HCT116 (cell line): Measurements from ENCODE around the gene TLCD1. TPM values are rescaled to one million over a fixed set of nuclear protein-coding genes. Genes with fewer than 3 reads are reported as not detected.

Experiments
- POLR2A ChIP-seq: IDR thresholded peaks from 2 replicates; pipeline ENCODE4 v1.7.0; 2011; ENCODE audit warnings: borderline replicate concordance; ENCODE audit not compliant: insufficient read depth, insufficient read length; ENCODE audit errors: extremely low read depth
- RAD21 ChIP-seq: IDR thresholded peaks from 2 replicates; pipeline ENCODE4 v1.6.1; 2012; ENCODE audit warnings: low read depth, mild to moderate bottlenecking
- total RNA-seq: library from RNA; stranded (reverse); gene quantifications from one replicate; pipeline ENCODE4 v1.2.1, GENCODE V29; 2021; ENCODE audit not compliant: unreplicated experiment
- TF ChIP-seq, protein P1 (sequence below): IDR thresholded peaks from 2 replicates; pipeline ENCODE4 v1.6.1; 2012; ENCODE audit warnings: low read depth
- TF ChIP-seq, protein P2 (sequence below), 3 experiments: fragments of 200-600 bp in 1 of 3; sonication (generic) in 1 of 3; IDR thresholded peaks in 2 of 3; conservative IDR thresholded peaks in 1 of 3; 2 replicates each; pipeline ENCODE4 v1.5.1; 2012 to 2017; ENCODE audit warnings: low read depth in 2 of 3, low read length in 2 of 3, antibody characterized with exemption in 1 of 3, borderline replicate concordance in 1 of 3, control low read depth in 1 of 3, mild to moderate bottlenecking in 1 of 3, mixed read lengths in 1 of 3, mixed run types in 1 of 3, moderate library complexity in 1 of 3; ENCODE audit not compliant: insufficient read depth in 1 of 3

The TLCD1 gene
- total RNA-seq, 1 experiment from 2014 or later: 28.3 TPM

DNA sequence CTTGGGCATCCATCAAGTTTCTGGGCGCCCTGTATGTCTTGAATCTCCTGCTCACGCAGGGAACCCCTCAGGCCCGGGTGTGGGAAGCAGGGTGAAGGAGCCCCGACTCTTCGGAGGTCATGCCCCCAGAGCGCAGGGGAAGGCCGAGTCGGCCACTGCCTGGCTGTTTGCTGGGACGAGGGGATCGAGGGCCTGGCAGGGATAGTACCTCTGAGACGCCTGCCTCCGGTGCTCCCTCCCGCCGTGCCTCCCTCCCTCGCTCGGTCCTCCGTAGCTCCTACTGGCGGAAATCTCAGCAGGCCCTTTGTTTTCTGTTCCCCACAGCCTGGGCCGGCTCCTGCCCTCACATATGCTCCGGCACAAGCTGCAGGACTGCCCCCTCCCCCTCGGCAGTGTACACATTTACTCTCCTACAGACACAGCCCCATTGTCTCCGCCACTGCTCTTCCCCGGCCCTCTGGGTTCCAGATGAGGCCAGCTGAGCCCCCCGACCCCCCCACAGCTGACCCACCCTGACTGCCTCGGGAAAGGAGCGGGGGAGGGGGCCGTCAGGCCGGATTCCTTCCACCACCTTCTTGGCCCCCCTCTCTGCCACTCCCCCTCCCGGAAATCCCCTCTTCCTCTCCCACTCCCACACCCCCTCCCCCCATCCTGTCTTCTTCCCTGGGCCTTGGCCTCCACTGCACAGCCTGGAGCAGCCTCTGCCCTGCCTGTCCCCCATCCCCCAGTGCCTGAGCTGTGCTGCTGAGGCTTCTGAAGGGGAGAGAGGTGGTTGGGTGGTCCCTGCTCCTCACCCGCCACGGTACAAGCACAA, 19.1 kb upstream of the TLCD1 start (continued):
- TF ChIP-seq, protein P1, sequence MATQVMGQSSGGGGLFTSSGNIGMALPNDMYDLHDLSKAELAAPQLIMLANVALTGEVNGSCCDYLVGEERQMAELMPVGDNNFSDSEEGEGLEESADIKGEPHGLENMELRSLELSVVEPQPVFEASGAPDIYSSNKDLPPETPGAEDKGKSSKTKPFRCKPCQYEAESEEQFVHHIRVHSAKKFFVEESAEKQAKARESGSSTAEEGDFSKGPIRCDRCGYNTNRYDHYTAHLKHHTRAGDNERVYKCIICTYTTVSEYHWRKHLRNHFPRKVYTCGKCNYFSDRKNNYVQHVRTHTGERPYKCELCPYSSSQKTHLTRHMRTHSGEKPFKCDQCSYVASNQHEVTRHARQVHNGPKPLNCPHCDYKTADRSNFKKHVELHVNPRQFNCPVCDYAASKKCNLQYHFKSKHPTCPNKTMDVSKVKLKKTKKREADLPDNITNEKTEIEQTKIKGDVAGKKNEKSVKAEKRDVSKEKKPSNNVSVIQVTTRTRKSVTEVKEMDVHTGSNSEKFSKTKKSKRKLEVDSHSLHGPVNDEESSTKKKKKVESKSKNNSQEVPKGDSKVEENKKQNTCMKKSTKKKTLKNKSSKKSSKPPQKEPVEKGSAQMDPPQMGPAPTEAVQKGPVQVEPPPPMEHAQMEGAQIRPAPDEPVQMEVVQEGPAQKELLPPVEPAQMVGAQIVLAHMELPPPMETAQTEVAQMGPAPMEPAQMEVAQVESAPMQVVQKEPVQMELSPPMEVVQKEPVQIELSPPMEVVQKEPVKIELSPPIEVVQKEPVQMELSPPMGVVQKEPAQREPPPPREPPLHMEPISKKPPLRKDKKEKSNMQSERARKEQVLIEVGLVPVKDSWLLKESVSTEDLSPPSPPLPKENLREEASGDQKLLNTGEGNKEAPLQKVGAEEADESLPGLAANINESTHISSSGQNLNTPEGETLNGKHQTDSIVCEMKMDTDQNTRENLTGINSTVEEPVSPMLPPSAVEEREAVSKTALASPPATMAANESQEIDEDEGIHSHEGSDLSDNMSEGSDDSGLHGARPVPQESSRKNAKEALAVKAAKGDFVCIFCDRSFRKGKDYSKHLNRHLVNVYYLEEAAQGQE: no peak
- TF ChIP-seq, protein P2, sequence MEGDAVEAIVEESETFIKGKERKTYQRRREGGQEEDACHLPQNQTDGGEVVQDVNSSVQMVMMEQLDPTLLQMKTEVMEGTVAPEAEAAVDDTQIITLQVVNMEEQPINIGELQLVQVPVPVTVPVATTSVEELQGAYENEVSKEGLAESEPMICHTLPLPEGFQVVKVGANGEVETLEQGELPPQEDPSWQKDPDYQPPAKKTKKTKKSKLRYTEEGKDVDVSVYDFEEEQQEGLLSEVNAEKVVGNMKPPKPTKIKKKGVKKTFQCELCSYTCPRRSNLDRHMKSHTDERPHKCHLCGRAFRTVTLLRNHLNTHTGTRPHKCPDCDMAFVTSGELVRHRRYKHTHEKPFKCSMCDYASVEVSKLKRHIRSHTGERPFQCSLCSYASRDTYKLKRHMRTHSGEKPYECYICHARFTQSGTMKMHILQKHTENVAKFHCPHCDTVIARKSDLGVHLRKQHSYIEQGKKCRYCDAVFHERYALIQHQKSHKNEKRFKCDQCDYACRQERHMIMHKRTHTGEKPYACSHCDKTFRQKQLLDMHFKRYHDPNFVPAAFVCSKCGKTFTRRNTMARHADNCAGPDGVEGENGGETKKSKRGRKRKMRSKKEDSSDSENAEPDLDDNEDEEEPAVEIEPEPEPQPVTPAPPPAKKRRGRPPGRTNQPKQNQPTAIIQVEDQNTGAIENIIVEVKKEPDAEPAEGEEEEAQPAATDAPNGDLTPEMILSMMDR (IDR thresholded peaks at IDR 0.05 in 2 of 3, conservative IDR thresholded peaks at IDR 0.05 in 1 of 3; ENCODE audit: borderline replicate concordance in 1 of 3, insufficient read depth in 1 of 3, low read depth in 2 of 3, low read length in 2 of 3): no peak
- TF ChIP-seq POLR2A: no peak
- no peak for TF ChIP-seq RAD21
